Effector memory CD8-positive, alpha-beta T cell (primary cell): Measurements from ENCODE around the gene FGD4.

ENCODE experiments used
- ATAC-seq: fragments of 150-1000 bp; cut with Tn5 transposase; replicated peaks from 2 replicates; pipeline ENCODE4 v1.10.0; 2021; ENCODE audit warnings: mild to moderate bottlenecking, moderate library complexity
- DNase-seq, 3 experiments: peaks; one replicate each; pipeline ENCODE4 v3.0.0; 2021
- H3K27ac Mint-ChIP-seq, 2 donors: one replicate each; pipeline ENCODE4 v1.8.0; 2022; ENCODE audit warnings: mild to moderate bottlenecking in 2 of 2, mixed read lengths in 2 of 2, moderate library complexity in 2 of 2
- H3K27me3 Mint-ChIP-seq, 2 donors: one replicate each; pipeline ENCODE4 v1.8.0; 2022; ENCODE audit warnings: mixed read lengths in 2 of 2
- H3K36me3 Mint-ChIP-seq: one replicate; pipeline ENCODE4 v1.8.0; 2022; ENCODE audit warnings: mild to moderate bottlenecking, moderate library complexity, mixed read lengths; ENCODE audit not compliant: insufficient read depth
- H3K4me1 Mint-ChIP-seq, 2 donors: one replicate each; pipeline ENCODE4 v1.8.0; 2022; ENCODE audit warnings: low read depth in 2 of 2, mixed read lengths in 2 of 2
- H3K4me3 Mint-ChIP-seq, 2 donors: one replicate each; pipeline ENCODE4 v1.8.0; 2022; ENCODE audit warnings: mild to moderate bottlenecking in 2 of 2, mixed read lengths in 2 of 2, moderate library complexity in 2 of 2
- H3K9me3 Mint-ChIP-seq, 2 donors: one replicate each; pipeline ENCODE4 v1.8.0; 2022; ENCODE audit warnings: mixed read lengths in 2 of 2

Gene FGD4

DNA sequence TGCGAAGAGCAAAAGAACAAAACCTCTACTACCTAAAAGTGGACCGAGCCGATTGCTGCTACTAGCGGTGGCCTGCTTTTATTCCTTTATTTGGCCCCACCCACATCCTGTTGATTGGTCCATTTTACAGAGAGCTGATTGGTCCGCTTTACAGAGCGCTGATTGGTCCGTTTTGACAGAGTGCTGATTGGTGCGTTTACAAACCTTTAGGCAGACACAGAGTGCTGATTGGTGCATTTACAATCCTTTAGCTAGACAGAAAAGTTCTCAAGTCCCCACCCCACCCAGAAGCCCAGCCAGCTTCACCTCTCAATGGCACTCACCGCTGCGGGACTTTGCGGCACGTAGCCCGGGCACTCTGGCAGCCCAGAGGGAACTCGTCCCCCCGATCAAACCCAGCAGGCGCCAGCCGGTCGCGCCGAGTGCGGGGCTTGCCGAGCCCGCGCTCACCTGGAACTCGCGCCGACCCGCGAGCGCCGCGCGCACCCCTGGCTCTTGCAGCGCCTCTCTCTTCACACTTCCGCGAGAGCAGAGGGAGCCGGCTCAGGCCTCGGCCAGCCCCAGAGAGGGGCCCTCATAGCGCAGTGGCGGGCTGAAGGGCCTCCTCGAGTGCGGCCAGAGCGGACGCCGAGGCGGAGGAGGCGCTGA lies 8.7 kb upstream of the FGD4 start:
- peak; percentile 29 for ATAC-seq
- Mint-ChIP-seq H3K36me3 (no peaks in the 10 kb centered on the region), H3K9me3 (no peaks in the 10 kb centered on the region), H3K27me3 (peaks cover 13 to 19% of the 10 kb centered on the region in 2 donors), H3K4me1 (peaks cover 3% of the 10 kb centered on the region in 2 donors), H3K27ac (no peak overlapping the region), H3K4me3 (peak overlapping the region; percentile 33 to 41)
- DNase-seq, result no peak

DNA sequence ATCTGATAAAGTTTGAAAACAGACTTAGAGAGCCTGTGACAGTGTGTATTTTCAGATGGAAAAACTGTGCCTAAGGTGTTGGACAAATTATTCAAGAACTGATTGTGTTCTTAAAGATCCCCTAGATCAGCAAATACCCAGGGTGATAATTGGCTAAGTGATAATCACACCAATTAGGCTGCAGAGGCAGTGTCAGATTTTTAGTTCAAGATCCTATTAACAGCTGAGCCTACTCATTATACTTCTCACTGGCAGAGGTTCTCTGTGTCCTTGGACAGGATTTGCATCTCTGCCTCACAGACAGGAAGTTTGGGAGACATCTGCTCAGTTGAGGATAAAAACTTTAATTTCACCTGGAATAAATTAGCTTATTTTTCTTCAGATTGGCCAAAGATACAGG lies 4.3 kb upstream of the FGD4 start:
- no peak for DNase-seq

DNA sequence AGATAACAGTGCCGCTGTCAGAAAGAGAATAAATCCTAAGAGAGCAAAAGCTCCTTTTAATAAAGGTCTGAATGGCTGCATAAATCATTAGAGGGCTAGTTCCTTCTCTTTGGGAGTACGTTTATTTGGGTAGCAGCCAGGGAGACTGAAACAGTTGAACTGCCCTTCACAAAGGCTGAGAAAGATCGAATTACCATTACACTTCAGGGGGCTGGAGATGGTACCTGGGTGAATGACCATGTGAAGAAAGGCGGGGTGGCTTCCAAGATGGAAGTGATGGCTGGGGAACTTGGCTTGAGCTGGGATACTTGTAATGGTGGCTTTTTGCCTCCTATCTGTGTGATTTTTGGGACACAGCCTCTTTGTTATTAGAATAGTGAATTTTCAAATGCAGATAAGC lies 1.7 kb upstream of the FGD4 start:
- Mint-ChIP-seq H3K27me3 (peaks cover 27 to 39% of the 10 kb centered on the region in 2 donors), H3K36me3 (no peaks in the 10 kb centered on the region), H3K27ac (no peak overlapping the region), H3K9me3 (no peaks in the 10 kb centered on the region), H3K4me1 (peaks cover 0 to 7% of the 10 kb centered on the region in 2 donors), H3K4me3 (no peak overlapping the region)
- DNase-seq (no peak), ATAC-seq (no peak)

More for the DNA sequence above, 4.3 kb upstream of the FGD4 start:
- no peak overlapping the region for H3K4me3 Mint-ChIP-seq
- H3K27me3 Mint-ChIP-seq, result peaks cover 21 to 39% of the 10 kb centered on the region in 2 donors
- no peaks in the 10 kb centered on the region for H3K36me3 Mint-ChIP-seq
- no peak for ATAC-seq
- H3K4me1 Mint-ChIP-seq, result peaks cover 3 to 6% of the 10 kb centered on the region in 2 donors
- H3K9me3 Mint-ChIP-seq, result no peaks in the 10 kb centered on the region
- H3K27ac Mint-ChIP-seq, result no peak overlapping the region

DNA sequence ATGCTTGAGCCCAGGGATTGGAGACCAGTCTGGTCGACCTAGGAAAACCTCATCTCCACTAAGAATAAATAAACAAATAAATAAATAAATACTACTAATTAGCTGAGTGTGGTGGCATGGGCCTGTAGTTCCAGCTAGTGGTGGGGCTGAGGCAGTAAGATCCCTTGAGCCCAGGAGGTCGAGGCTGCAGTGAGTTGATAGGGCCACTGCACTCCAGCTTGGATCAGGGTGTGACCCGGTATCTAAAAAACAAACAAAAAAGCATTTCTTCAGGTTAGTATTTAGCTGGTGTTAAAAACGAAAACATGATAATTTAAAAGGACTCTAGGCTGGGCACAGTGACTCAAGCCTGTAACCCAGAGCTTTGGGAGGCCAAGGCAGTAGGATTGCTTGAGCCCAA lies 1.2 kb upstream of the FGD4 start:
- Mint-ChIP-seq H3K4me1 (peaks cover 0 to 7% of the 10 kb centered on the region in 2 donors), H3K9me3 (no peaks in the 10 kb centered on the region), H3K4me3 (peak overlapping the region; percentile 79 to 86), H3K36me3 (no peaks in the 10 kb centered on the region), H3K27ac (no peak overlapping the region), H3K27me3 (peaks cover 32 to 39% of the 10 kb centered on the region in 2 donors)
- ATAC-seq (no peak), DNase-seq (no peak)

DNA sequence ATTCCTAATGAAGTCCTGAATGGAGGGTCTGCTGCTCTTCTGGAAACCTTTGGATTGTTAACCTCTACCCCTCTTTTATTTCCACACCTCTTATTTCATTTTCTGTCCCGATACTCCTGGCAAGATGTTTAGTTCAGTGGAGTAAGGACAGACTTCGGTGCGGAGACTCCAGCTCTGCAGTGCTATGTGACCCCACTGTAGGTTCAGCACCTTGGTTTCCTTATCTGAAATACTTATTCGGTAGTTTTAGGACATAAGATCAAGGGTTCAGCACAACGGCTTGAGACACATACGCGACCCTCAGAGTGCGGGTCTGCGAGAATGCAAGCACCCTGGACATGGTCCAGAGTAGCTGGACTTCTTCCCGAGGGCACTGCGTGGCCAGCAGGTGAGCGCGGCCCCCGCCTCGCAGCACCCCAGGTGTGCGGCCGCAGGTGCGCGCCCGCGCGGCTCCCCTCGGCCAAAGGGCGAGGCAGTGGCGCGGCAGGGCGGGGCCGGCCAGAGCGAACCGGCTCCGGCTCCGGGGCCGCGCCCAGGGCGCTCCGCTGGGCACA lies 465 bp upstream of the FGD4 start:
- peaks cover 0 to 7% of the 10 kb centered on the region in 2 donors for H3K4me1 Mint-ChIP-seq
- H3K27ac Mint-ChIP-seq, result no peak overlapping the region
- no peak for ATAC-seq
- peaks cover 35 to 39% of the 10 kb centered on the region in 2 donors for H3K27me3 Mint-ChIP-seq
- no peaks in the 10 kb centered on the region for H3K9me3 Mint-ChIP-seq
- DNase-seq, result no peak
- no peaks in the 10 kb centered on the region for H3K36me3 Mint-ChIP-seq
- H3K4me3 Mint-ChIP-seq, result peak overlapping the region; percentile 79 to 86

DNA sequence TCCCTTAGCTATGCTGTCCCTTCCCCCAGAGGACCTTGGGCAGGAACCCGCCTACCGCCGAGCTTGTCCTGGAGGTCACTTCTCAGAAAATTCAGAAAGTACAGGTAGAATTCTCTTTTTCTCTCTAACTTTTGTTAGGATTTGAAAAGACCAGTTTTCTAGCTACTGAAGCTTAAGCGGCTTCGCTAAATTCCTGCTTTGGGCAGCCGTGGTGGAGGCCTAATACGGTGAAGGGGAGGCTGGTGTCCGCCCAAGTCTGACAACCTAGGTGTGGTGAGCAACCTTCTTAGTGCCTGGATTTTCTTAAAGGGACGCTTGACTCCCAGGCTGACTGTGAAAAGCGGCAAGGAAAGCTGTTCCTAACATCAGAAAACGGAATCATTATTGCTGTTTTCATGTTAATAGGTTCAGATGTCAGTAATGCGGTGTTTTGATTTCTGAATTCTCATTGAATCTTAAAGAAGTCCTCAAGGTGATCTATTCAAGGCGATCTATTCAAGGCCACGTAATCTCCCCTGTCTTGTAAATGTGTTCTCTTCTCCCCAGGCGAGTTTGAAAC lies 835 bp downstream of the FGD4 start:
- ATAC-seq (no peak), DNase-seq (no peak)
- Mint-ChIP-seq H3K4me3 (peak overlapping the region; percentile 67 to 86), H3K36me3 (no peaks in the 10 kb centered on the region), H3K9me3 (no peaks in the 10 kb centered on the region), H3K27me3 (peaks cover 38 to 39% of the 10 kb centered on the region in 2 donors), H3K4me1 (peaks cover 0 to 7% of the 10 kb centered on the region in 2 donors), H3K27ac (no peak overlapping the region)

DNA sequence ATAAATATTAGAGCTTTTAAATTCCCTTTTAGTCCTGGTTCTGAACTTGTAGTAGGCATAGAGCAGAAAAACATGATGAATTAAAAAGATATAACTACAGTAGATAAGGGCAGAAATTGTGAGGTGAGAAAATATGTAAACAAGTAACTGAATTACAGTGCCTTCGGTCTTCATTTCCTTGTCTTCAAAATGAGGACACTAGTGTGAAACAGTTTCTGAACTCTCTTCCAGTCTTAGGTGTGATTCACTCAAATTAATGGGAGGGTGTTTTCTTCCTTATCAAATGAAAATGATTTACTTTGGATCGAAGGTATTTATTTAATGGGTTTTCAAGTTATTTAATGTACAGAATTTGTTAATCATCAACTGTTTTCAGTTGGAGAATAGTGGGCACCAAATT lies 1.5 kb downstream of the FGD4 start:
- H3K27ac Mint-ChIP-seq, result no peak overlapping the region
- no peaks in the 10 kb centered on the region for H3K9me3 Mint-ChIP-seq
- peaks cover 38 to 39% of the 10 kb centered on the region in 2 donors for H3K27me3 Mint-ChIP-seq
- no peaks in the 10 kb centered on the region for H3K36me3 Mint-ChIP-seq
- ATAC-seq (no peak), DNase-seq (no peak)
- H3K4me1 Mint-ChIP-seq, result peaks cover 0 to 7% of the 10 kb centered on the region in 2 donors
- H3K4me3 Mint-ChIP-seq, result peak overlapping the region; percentile 67 to 86

GRCh38 chr12:32402170-32402569 lies 2.8 kb downstream of the FGD4 start:
- ATAC-seq (no peak), DNase-seq (no peak)
- no peak overlapping the region for H3K27ac Mint-ChIP-seq
- H3K9me3 Mint-ChIP-seq, result no peaks in the 10 kb centered on the region
- H3K27me3 Mint-ChIP-seq, result peaks cover 37 to 38% of the 10 kb centered on the region in 2 donors
- peaks cover 0 to 7% of the 10 kb centered on the region in 2 donors for H3K4me1 Mint-ChIP-seq
- H3K4me3 Mint-ChIP-seq, result no peak overlapping the region
- no peaks in the 10 kb centered on the region for H3K36me3 Mint-ChIP-seq

DNA sequence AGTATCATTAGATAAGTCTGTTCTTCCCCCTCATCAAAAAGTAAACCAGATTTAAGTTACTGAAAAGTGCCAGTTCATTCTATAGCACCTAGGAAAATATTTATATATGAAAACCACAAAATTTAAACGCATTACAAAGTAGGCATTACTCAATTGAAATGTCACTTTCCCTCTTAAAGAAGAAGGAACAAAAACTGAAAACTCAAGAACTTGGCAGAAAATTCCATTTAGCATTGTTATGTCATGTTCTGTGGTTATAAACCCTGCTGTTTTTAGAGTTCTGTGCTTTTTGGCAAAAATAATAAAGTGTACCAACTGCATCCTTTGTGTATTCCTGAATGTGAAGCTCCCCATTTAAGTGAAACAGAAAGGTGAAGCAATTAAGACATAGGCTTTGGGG lies 3.6 kb downstream of the FGD4 start:
- H3K27ac Mint-ChIP-seq, result no peak overlapping the region
- no peak overlapping the region for H3K4me3 Mint-ChIP-seq
- H3K9me3 Mint-ChIP-seq, result no peaks in the 10 kb centered on the region
- ATAC-seq (no peak), DNase-seq (no peak)
- peaks cover 0 to 7% of the 10 kb centered on the region in 2 donors for H3K4me1 Mint-ChIP-seq
- H3K36me3 Mint-ChIP-seq, result no peaks in the 10 kb centered on the region
- peaks cover 30 to 39% of the 10 kb centered on the region in 2 donors for H3K27me3 Mint-ChIP-seq

- no peak for ATAC-seq
- DNase-seq, result no peak
- no peak overlapping the region for H3K4me3 Mint-ChIP-seq
- H3K27me3 Mint-ChIP-seq, result peaks cover 18 to 40% of the 10 kb centered on the region in 2 donors
- no peaks in the 10 kb centered on the region for H3K9me3 Mint-ChIP-seq
- no peak overlapping the region for H3K27ac Mint-ChIP-seq
- no peaks in the 10 kb centered on the region for H3K36me3 Mint-ChIP-seq
- no peaks in the 10 kb centered on the region for H3K4me1 Mint-ChIP-seq
Measured at GRCh38 chr12:32407795-32408194, 8.4 kb downstream of the FGD4 start.

- no peak overlapping the region for H3K4me3 Mint-ChIP-seq
- no peaks in the 10 kb centered on the region for H3K9me3 Mint-ChIP-seq
- H3K4me1 Mint-ChIP-seq, result no peaks in the 10 kb centered on the region
- no peak overlapping the region for H3K27ac Mint-ChIP-seq
- DNase-seq (no peak), ATAC-seq (no peak)
- H3K27me3 Mint-ChIP-seq, result peaks cover 16 to 32% of the 10 kb centered on the region in 2 donors
- H3K36me3 Mint-ChIP-seq, result peaks cover 2% of the 10 kb centered on the region
Measured at GRCh38 chr12:32413412-32413811, 14.1 kb downstream of the FGD4 start.

DNA sequence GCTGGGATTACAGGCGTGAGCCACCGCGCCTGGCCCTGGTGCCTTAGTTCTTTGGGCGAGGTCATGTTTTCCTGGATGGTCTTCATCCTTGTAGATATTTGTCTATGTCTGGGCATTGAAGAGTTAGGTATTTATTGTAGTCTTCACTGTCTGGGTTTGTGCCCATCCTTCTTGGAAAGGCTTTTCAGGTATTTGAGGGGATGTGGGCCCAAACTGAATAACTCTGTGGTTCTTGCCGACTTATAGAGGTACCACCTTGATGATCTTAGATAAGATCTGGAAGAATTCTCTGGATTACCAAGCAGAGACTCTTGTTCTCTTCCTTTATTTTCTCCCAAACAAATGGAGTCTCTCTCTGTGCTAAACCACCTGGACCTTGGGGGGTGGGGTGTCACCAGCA lies 18.9 kb downstream of the FGD4 start:
- no peaks in the 10 kb centered on the region for H3K4me1 Mint-ChIP-seq
- H3K36me3 Mint-ChIP-seq, result peaks cover 2% of the 10 kb centered on the region
- no peak for ATAC-seq
- no peak overlapping the region for H3K4me3 Mint-ChIP-seq
- peaks cover 13 to 21% of the 10 kb centered on the region in 2 donors for H3K27me3 Mint-ChIP-seq
- H3K9me3 Mint-ChIP-seq, result no peaks in the 10 kb centered on the region
- DNase-seq, result no peak
- no peak overlapping the region for H3K27ac Mint-ChIP-seq

GRCh38 chr12:32418903-32419519 lies 19.7 kb downstream of the FGD4 start:
- H3K9me3 Mint-ChIP-seq, result no peaks in the 10 kb centered on the region
- peaks cover 13 to 24% of the 10 kb centered on the region in 2 donors for H3K27me3 Mint-ChIP-seq
- ATAC-seq (no peak), DNase-seq (no peak)
- H3K4me3 Mint-ChIP-seq, result no peak overlapping the region
- H3K36me3 Mint-ChIP-seq, result peaks cover 2% of the 10 kb centered on the region
- H3K27ac Mint-ChIP-seq, result no peak overlapping the region
- H3K4me1 Mint-ChIP-seq, result no peaks in the 10 kb centered on the region

DNA sequence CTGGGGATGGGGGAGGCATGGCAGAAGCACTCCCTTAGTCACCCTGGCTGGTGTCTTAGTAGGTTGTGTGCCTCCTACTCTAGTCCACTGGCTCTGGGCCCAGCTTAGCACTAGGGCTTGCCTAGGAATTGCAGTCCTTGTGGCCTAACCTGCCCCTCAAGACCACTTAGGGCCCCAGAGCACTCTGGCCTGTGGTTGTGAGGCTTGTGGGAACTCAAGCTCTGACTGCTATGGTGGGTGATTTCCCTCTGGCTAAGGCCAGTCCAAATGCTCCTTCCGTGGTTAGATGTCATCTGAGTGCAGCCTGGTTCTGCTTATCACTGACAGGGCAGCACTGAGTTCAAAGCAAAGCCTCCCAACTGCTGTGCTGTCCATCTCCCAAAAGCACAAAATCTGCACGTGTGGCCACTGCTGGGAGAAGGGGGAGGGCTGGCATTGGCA lies 20.2 kb downstream of the FGD4 start:
- ATAC-seq (no peak), DNase-seq (no peak)
- Mint-ChIP-seq H3K27me3 (peaks cover 13 to 28% of the 10 kb centered on the region in 2 donors), H3K36me3 (peaks cover 2% of the 10 kb centered on the region), H3K4me3 (no peak overlapping the region), H3K27ac (no peak overlapping the region), H3K4me1 (no peaks in the 10 kb centered on the region), H3K9me3 (no peaks in the 10 kb centered on the region)
